ENCODE data around the gene PLXNA1.

The PLXNA1 gene

GRCh38 chr3:126989316-126990023 is 6.6 kb downstream of the PLXNA1 start:
- DNase-seq, result no peak

GRCh38 chr3:126990024-126990700 is 7.2 kb downstream of the PLXNA1 start:
- no peak for DNase-seq

- peak; percentile 51 for DNase-seq
These were observed 8.0 kb downstream of the PLXNA1 start for GRCh38 chr3:126990890-126991289.

GRCh38 chr3:126991366-126992200 is 8.7 kb downstream of the PLXNA1 start:
- DNase-seq, result no peak

DNA sequence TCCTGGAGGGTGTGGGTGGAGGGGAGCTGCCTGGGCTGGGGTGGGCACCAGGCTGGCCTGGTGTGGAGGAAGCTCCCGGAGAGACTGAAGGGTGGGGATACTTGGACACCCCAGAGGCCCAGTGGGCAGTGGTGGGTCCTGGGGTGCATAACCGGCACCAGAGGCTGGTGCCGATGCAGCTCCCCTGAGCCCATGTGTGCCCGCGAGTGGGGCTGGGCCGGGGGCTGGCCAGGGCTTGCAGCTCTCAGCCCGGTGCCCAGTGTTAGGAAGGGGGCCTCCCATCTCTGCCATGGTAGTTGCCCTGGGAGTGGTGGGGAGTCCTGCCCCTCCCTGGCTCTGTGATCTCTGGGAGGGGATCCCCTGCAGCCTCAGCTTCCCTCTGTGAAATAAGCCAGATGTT is 9.3 kb downstream of the PLXNA1 start:
- no peak for DNase-seq

- no peak for DNase-seq
These were observed 9.9 kb downstream of the PLXNA1 start for GRCh38 chr3:126992776-126993175.

GRCh38 chr3:126993436-126993835 is 10.5 kb downstream of the PLXNA1 start:
- no peak for DNase-seq

- DNase-seq, result no peak
These were observed 11.8 kb downstream of the PLXNA1 start for GRCh38 chr3:126994661-126995245.

GRCh38 chr3:126995254-126995780 is 12.4 kb downstream of the PLXNA1 start:
- DNase-seq, result no peak

DNA sequence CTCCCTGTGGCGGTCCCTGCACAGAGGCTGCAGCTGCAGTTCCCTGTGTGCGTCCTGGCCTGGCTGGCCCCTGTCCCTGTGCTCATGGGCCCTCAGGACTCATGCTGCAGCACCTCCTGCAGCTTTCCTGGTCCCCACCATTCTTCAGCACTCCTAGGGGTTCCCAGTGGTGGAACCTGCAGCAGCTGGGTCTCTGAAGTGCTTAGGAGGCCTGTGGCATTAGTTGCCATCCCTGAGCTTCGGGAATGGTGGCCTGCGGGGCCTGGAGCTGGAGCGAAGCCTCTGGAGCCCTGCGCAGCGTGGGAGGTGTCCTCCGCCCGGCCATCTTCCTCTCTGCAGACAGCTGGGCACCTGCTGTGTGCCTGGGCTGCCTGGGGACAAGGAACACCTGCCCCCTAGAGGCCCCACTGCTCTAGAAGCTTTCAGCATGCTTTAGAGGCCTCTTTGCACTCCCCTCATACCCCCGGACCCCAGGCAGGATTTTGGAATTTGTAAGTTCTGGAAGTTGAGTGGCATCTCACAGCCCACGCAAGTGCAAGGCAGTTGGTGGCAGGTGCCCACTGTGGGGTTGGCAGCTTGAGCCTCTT is 13.1 kb downstream of the PLXNA1 start:
- DNase-seq, result no peak

DNA sequence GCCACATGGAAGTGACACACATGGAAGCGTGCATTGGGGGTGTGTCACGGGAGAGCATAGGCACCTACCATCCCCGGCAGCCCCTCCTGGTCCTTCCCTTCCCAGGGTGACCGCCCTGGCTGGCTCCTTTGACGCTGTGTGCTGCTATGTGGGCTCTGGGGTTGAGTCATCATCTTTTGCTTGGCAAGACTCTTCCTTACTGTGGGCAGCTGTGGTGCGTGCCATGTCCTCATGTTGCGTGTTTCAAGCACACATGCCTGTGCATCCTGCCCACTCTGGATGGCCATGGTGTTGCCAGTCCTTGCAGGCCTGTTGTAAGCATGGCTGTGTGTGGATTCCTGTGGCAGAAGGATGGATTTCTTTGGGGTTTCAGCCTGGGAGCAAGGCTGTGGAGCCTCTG is 14.0 kb downstream of the PLXNA1 start:
- no peak for DNase-seq

DNA sequence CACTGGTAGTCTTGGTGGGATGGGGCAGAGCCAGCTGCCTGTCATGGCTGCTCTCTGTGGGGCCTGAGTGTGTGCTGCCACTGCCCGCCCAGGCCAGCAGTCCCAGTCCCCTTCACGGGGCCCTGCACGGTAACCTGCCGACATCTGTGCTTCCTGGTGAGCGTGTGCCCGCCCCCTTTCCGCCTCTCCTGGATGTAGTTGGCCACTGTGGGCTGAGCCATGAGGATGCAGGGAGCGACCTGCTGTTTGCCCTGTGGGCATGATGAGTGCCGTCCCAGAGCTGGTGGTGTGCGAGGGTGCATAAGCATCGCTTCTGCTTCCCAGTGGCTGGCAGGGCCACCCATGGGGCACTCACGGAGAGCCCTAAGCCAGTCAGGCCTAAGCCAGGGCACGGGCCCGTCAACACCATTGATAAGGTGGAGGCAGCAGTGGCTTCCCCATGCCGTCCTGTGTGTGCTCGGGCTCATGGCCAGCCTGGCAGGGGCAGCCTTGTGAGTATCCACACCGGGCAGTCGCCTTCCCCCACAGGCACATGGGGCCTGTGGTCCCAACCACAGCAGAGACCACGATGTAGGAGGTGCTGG is 14.6 kb downstream of the PLXNA1 start:
- no peak for DNase-seq

DNA sequence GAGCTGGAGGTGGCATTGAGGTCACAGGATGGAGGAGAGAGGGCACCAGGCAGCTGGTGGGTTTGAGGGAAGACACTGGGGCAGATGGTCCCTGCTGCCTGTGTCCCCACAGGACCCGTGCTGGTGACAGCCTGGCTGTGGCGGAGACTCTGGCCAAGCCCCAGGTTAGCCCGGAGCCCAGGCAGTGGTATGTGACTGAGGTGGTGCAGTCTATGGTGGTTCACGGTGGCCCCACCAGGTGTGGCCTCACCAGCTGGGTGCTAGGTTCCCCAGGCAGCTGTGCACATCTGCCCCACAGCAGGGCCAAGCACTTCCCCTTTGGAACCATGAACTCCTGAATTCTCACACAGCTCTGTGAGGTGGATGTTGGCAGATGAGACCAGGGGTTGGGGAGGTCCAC is 15.4 kb downstream of the PLXNA1 start:
- DNase-seq, result no peak

- no peak for DNase-seq
These were observed 15.8 kb downstream of the PLXNA1 start for GRCh38 chr3:126998728-126999127.

DNA sequence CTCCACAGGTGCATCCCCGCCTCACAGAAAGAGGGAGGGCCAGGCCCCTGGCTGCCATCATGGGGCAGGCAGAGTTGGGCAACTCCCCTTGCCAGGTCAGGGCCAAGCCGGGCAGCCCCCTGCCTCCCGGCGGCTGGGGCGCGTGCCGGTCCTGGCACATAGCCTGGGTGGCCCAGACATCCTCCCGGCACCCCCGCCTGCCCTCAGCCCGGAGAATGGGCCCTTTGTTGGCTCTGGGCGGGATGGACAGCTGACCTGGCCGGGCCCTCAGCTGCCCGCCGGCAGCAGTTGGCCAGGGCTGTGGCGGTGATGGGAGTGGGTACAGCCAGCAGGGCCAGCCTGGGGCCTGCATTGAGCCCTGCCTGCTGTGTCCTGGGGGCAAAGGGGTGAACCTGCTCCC is 16.5 kb downstream of the PLXNA1 start:
- no peak for DNase-seq

- no peak for DNase-seq
These were observed 17.2 kb downstream of the PLXNA1 start for GRCh38 chr3:127000119-127000518.

DNA sequence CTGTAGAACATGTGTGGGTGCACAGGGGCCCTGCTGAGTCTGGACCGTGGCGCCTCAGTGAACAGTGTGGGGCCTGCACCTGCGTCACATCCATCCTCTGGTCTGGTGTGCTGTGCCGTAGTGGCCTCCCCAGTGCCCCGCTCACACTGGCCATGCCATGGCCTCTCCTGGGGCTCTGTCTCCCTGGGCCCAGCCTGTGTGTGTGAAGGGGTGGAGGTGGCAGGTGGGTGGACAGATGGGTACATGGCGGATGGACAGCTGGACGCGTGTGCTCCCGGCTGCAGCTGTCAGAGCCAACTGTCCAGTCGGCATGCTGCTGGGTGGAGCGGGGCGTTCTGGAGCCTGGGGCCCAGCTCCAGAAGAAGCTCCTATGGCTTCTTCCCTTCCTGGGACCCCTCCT is 17.8 kb downstream of the PLXNA1 start:
- DNase-seq, result no peak

DNA sequence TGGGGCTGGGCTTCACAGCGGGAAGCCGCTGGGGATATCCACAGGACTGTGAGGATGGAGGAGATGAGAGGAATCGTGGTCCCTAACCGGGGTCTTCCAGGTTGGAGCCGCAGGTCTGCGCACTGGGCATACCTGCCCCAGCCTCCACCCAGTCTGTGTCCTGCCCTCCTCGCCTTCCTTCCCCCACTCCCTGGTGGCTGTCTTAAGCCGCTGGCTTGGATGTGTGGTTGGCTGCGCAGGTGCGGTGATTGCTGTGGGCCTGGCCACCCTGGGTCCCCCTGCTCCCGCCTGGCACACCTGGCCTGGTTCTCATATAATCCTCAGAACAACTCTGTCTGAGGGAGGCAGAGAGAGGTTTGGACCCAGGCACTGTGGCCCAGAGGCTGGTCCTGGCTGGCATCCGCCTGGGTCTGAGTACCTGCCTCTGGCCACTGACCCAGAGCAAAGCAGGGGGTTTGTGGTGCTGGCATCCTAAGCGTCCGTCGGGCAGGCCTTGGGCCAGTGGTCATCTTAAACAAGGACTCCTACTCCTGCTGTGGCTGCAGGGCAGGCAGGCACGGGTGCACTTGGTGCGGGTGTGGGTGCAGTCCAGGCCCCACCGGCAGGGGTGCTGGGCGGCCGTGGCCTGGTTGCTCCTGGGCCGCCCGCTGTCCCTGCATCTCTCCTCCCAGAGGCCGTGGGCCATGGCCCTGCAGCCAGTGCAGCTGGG is 18.7 kb downstream of the PLXNA1 start:
- DNase-seq, result no peak

GRCh38 chr3:127002195-127003174 is 19.6 kb downstream of the PLXNA1 start:
- no peak for DNase-seq

GRCh38 chr3:127003175-127003555 is 20.2 kb downstream of the PLXNA1 start:
- no peak for DNase-seq
